BE2C (cell line): ENCODE results near the gene PRG3.

Experiments used
- DNase-seq: peaks from one replicate; pipeline ENCODE4 v3.0.0-alpha.2; 2020
- H3K27me3 ChIP-seq: fragments of 250-450 bp; sonication (Bioruptor Pico); 2 replicates; pipeline ENCODE4 v1.5.1; 2020; ENCODE audit warnings: mild to moderate bottlenecking
- H3K36me3 ChIP-seq: fragments of 250-450 bp; sonication (Bioruptor Pico); 2 replicates; pipeline ENCODE4 v1.5.1; 2020; ENCODE audit warnings: mild to moderate bottlenecking
- H3K4me1 ChIP-seq: fragments of 250-450 bp; sonication (Bioruptor Pico); 2 replicates; pipeline ENCODE4 v1.5.1; 2020
- H3K4me3 ChIP-seq: 2 replicates; pipeline ENCODE4 v1.5.1; 2011; ENCODE audit warnings: low read depth, low read length
- H3K9me3 ChIP-seq: fragments of 250-450 bp; sonication (Bioruptor Pico); 2 replicates; pipeline ENCODE4 v1.5.1; 2020
- CTCF ChIP-seq: IDR thresholded peaks from 2 replicates; pipeline ENCODE4 v1.5.1; 2012; ENCODE audit warnings: mild to moderate bottlenecking, low read depth, low read length

The PRG3 gene

GRCh38 chr11:57394203-57394965 lies 13.4 kb upstream of the PRG3 start:
- Histone ChIP-seq H3K9me3 (no peaks in the 10 kb centered on the region), H3K4me3 (no peak overlapping the region), H3K36me3 (no peaks in the 10 kb centered on the region), H3K27me3 (no peaks in the 10 kb centered on the region), H3K4me1 (no peaks in the 10 kb centered on the region)
- TF ChIP-seq CTCF: no peak
- DNase-seq: no peak

- no peak for TF ChIP-seq CTCF
- Histone ChIP-seq H3K9me3 (no peaks in the 10 kb centered on the region), H3K4me1 (no peaks in the 10 kb centered on the region), H3K4me3 (no peak overlapping the region), H3K36me3 (no peaks in the 10 kb centered on the region), H3K27me3 (no peaks in the 10 kb centered on the region)
- DNase-seq: no peak
Observed at GRCh38 chr11:57392763-57393105, 11.8 kb upstream of the PRG3 start.

GRCh38 chr11:57392066-57392762 lies 11.3 kb upstream of the PRG3 start:
- Histone ChIP-seq H3K4me3 (no peak overlapping the region), H3K4me1 (no peaks in the 10 kb centered on the region), H3K9me3 (no peaks in the 10 kb centered on the region), H3K36me3 (no peaks in the 10 kb centered on the region), H3K27me3 (no peaks in the 10 kb centered on the region)
- no peak for TF ChIP-seq CTCF
- no peak for DNase-seq

GRCh38 chr11:57391539-57391938 lies 10.6 kb upstream of the PRG3 start:
- no peaks in the 10 kb centered on the region for H3K36me3 ChIP-seq
- no peak for TF ChIP-seq CTCF

GRCh38 chr11:57391111-57391510 lies 10.2 kb upstream of the PRG3 start:
- H3K4me3 ChIP-seq: no peak overlapping the region
- DNase-seq: no peak
- H3K4me1 ChIP-seq: no peaks in the 10 kb centered on the region
- TF ChIP-seq CTCF: no peak
- H3K36me3 ChIP-seq: no peaks in the 10 kb centered on the region
- H3K9me3 ChIP-seq: no peaks in the 10 kb centered on the region
- H3K27me3 ChIP-seq: no peaks in the 10 kb centered on the region

More at GRCh38 chr11:57391539-57391938, 10.6 kb upstream of the PRG3 start:
- Histone ChIP-seq H3K4me3 (no peak overlapping the region), H3K27me3 (no peaks in the 10 kb centered on the region), H3K9me3 (no peaks in the 10 kb centered on the region), H3K4me1 (no peaks in the 10 kb centered on the region)
- DNase-seq: no peak

- no peaks in the 10 kb centered on the region for H3K4me1 ChIP-seq
- no peak within 1 kb of the TSS for H3K4me3 ChIP-seq
- no peaks in the 10 kb centered on the region for H3K9me3 ChIP-seq
- no peak for DNase-seq
- no peak for TF ChIP-seq CTCF
- no peaks in the 10 kb centered on the region for H3K36me3 ChIP-seq
- no peaks in the 10 kb centered on the region for H3K27me3 ChIP-seq
Observed at GRCh38 chr11:57390535-57390934, 9.6 kb upstream of the PRG3 start, which contains the start of gene PRG2. Gene PRG2, minus strand, starts transcription at chr11:57390650. Its CDS starts 706 bp downstream, at chr11:57389944.
